Panc1 (cell line): Measurements from ENCODE around the gene ABTB2. TPM values are rescaled to one million over a fixed set of nuclear protein-coding genes. Genes with fewer than 3 reads are reported as not detected.
A peak's percentile ranks its signal among the peaks of the same experiment; 100 is the strongest.

Experiments
- ATAC-seq: fragments of 200-7000 bp; cut with Tn5 transposase; 2 replicates; pipeline ENCODE4 v1.9.1; 2020; ENCODE audit warnings: mild to moderate bottlenecking, moderate library complexity
- Bru-seq: library from RNA; stranded (reverse); fragments of 400-500 nt; gene quantifications from one replicate; lab custom pipeline; 2021; lab: Mats Ljungman, UMichigan
- BruChase-seq, 2 experiments: library from RNA; stranded (reverse); fragments of 400-500 nt; gene quantifications; one replicate each; lab custom pipeline; 2021; lab: Mats Ljungman, UMichigan
- BruUV-seq: library from RNA; stranded (reverse); fragments of 400-500 nt; replicated peaks from 2 replicates; lab custom pipeline; 2021; lab: Mats Ljungman, UMichigan
- CTCF ChIA-PET: fragments of 300-600 bp; sonication (Branson Sonifier 250); formaldehyde crosslinking; loops from one replicate; lab custom pipeline; 2022; ENCODE audit warnings: antibody characterized with exemption; lab: Charles Lee
- POLR2A ChIA-PET: fragments of 300-600 bp; sonication (Branson Sonifier 250); formaldehyde crosslinking; loops from one replicate; lab custom pipeline; 2022; ENCODE audit warnings: antibody characterized with exemption; lab: Charles Lee
- DNase-seq: peaks from one replicate; pipeline ENCODE4 v3.0.0-alpha.2; 2010; ENCODE audit warnings: low read depth, low spot score
- H3K27ac ChIP-seq: 2 replicates; pipeline ENCODE4 v1.5.1; 2011; ENCODE audit warnings: mild to moderate bottlenecking, low read length, inconsistent platforms
- H3K27me3 ChIP-seq: fragments of 200-500 bp; sonication (Bioruptor generic); 2 replicates; pipeline ENCODE4 v1.6.0; 2014; ENCODE audit warnings: low read length, inconsistent platforms; ENCODE audit not compliant: control insufficient read depth, insufficient read depth
- H3K36me3 ChIP-seq: fragments of 200-500 bp; sonication (Bioruptor generic); 2 replicates; pipeline ENCODE4 v1.5.1; 2014; ENCODE audit warnings: inconsistent platforms, mild to moderate bottlenecking, low read length, moderate library complexity; ENCODE audit not compliant: control insufficient read depth, insufficient read depth
- H3K4me1 ChIP-seq: 2 replicates; pipeline ENCODE4 v1.5.1; 2011; ENCODE audit warnings: inconsistent platforms, mild to moderate bottlenecking, low read length, moderate library complexity; ENCODE audit not compliant: control insufficient read depth, insufficient read depth
- H3K4me3 ChIP-seq, 2 experiments: 2 replicates each; pipeline ENCODE4 v1.5.1; 2011 to 2012; ENCODE audit warnings: low read depth in 2 of 2, low read length in 2 of 2, mild to moderate bottlenecking in 2 of 2, inconsistent platforms in 1 of 2, moderate library complexity in 1 of 2
- H3K9me3 ChIP-seq: fragments of 200-500 bp; sonication (Bioruptor generic); 2 replicates; pipeline ENCODE4 v1.5.1; 2014; ENCODE audit warnings: low read depth, mild to moderate bottlenecking, inconsistent platforms, low read length, moderate library complexity; ENCODE audit not compliant: control insufficient read depth, insufficient read depth
- POLR2AphosphoS5 ChIP-seq: IDR thresholded peaks from 2 replicates; pipeline ENCODE4 v1.6.1; 2012; ENCODE audit warnings: mild to moderate bottlenecking, low read depth, low read length, moderate library complexity
- SIN3A ChIP-seq: IDR thresholded peaks from 2 replicates; pipeline ENCODE4 v1.6.1; 2012; ENCODE audit warnings: low read depth, mild to moderate bottlenecking, low read length, moderate library complexity, borderline replicate concordance; ENCODE audit not compliant: insufficient read depth
- TCF7L2 ChIP-seq: IDR thresholded peaks from 2 replicates; pipeline ENCODE4 v1.6.1; 2011; ENCODE audit warnings: mild to moderate bottlenecking, low read depth, low read length, inconsistent platforms
- in situ Hi-C: cut with HindIII; loops from 2 replicates; pipeline ENCODE4 v1.10.0; 2016; ENCODE audit warnings: low sequenced_read_pairs, low pct_unique_long_range_greater_than_20kb
- intact Hi-C: fragments of 100-400 bp; cut with micrococcal nuclease; formaldehyde crosslinking; loops from one replicate; pipeline ENCODE4 v1.10.0; 2022; ENCODE audit not compliant: unreplicated experiment
- long read RNA-seq: library from polyadenylated mRNA; unstranded; transcript quantifications from one replicate; pipeline ENCODE4 v2.0.0, GENCODE V29; 2021; ENCODE audit not compliant: unreplicated experiment
- polyA plus RNA-seq: library from polyadenylated mRNA; unstranded; fragments of >200 nt; gene quantifications from one replicate; pipeline ENCODE4 v1.2.1, GENCODE V29; 2012; ENCODE audit warnings: missing spikeins; ENCODE audit not compliant: insufficient read length
- total RNA-seq: library from RNA; stranded (reverse); gene quantifications from one replicate; pipeline ENCODE4 v1.2.1, GENCODE V29; 2021; ENCODE audit not compliant: unreplicated experiment
- TF ChIP-seq, protein P1 (sequence below), 2 experiments: IDR thresholded peaks; 2 replicates each; pipeline ENCODE4 v1.6.1; 2011 to 2012; ENCODE audit warnings: low read depth in 2 of 2, control low read depth in 1 of 2, low read length in 1 of 2, mild to moderate bottlenecking in 1 of 2, moderate library complexity in 1 of 2; ENCODE audit not compliant: insufficient read depth in 1 of 2
- TF ChIP-seq, protein P2 (sequence below): fragments of 450-650 bp; IDR thresholded peaks from 2 replicates; pipeline ENCODE4 v1.5.1; 2017; ENCODE audit warnings: mild to moderate bottlenecking

ABTB2 gene
- total RNA-seq (22.7 TPM), Bru-seq, nascent RNA (percentile 81 among the genes with signal in this experiment), BruChase-seq, experiment 1, labeled RNA remaining after a 2-hour chase (percentile 68 among the genes with signal in this experiment), BruChase-seq, experiment 2, labeled RNA remaining after a 6-hour chase (percentile 73 among the genes with signal in this experiment)
- 24.9 TPM for polyA plus RNA-seq
- long read RNA-seq, full-length matches to known transcripts, result 2 of 21 reads
- long read RNA-seq, partial matches to known transcripts, result 12 of 21 reads
- long read RNA-seq, other reads (novel, unspliced or antisense), result 7 of 21 reads

DNA sequence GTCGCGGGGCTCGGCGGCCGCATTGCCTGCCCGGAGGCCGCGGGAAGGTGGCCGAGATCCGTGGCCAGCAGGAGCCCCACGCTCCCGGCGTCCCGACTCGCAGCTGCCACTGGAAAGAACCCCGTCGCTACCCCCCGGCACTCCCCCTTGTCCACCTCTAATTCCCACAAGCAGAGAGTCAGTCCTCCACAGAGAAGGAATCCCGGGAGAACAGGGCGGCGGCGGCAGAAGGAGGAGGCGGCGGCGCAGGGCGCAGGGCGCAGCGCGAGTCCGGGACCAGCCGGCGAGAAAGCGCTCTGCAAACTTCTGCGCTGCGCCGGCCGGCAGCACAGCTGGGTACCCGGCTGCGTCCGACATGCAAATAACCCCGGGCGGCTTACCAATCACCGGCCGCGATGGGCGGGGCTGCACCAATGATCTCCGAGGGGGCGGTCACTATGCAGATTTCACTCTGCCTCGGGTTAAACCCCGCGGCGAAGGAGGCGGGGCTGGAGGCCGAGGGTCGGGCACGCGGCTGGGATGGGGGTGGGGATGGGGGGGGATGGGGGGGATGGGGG is at the start of gene ABTB2:
ABTB2 (minus strand) TSS at position 310 of the 557 bp plus-strand sequence.
- TF ChIP-seq TCF7L2 (no peak), POLR2AphosphoS5 (peak; percentile 95), SIN3A (peak; percentile 73)
- TF ChIP-seq, protein P1, sequence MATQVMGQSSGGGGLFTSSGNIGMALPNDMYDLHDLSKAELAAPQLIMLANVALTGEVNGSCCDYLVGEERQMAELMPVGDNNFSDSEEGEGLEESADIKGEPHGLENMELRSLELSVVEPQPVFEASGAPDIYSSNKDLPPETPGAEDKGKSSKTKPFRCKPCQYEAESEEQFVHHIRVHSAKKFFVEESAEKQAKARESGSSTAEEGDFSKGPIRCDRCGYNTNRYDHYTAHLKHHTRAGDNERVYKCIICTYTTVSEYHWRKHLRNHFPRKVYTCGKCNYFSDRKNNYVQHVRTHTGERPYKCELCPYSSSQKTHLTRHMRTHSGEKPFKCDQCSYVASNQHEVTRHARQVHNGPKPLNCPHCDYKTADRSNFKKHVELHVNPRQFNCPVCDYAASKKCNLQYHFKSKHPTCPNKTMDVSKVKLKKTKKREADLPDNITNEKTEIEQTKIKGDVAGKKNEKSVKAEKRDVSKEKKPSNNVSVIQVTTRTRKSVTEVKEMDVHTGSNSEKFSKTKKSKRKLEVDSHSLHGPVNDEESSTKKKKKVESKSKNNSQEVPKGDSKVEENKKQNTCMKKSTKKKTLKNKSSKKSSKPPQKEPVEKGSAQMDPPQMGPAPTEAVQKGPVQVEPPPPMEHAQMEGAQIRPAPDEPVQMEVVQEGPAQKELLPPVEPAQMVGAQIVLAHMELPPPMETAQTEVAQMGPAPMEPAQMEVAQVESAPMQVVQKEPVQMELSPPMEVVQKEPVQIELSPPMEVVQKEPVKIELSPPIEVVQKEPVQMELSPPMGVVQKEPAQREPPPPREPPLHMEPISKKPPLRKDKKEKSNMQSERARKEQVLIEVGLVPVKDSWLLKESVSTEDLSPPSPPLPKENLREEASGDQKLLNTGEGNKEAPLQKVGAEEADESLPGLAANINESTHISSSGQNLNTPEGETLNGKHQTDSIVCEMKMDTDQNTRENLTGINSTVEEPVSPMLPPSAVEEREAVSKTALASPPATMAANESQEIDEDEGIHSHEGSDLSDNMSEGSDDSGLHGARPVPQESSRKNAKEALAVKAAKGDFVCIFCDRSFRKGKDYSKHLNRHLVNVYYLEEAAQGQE (IDR thresholded peaks at IDR 0.05; ENCODE audit: insufficient read depth in 1 of 2, low read depth in 2 of 2, low read length in 1 of 2), result peak in 1 of 2 experiments; percentile 30; a peak in 1 of 4 replicates
- intact Hi-C loops (loop anchor here (5.0 kb wide), 2 partner anchors 360 to 540 kb away; no protein-coding TSS in a partner anchor), in situ Hi-C loops (no loop called here)
- ChIA-PET CTCF (interaction anchor here (1.2 to 2.3 kb wide), 2 partner anchors 82 to 183 kb away, joined by 3 to 20 read pairs; no protein-coding TSS in a partner anchor), POLR2A (interaction anchor here (0.6 to 0.7 kb wide), 2 partner anchors 104 to 174 kb away, joined by 3 to 12 read pairs; no protein-coding TSS in a partner anchor)
- H3K36me3 ChIP-seq, result no peaks in the 10 kb centered on the region
- no peaks in the 10 kb centered on the region for H3K9me3 ChIP-seq
- peak within 1 kb of the TSS; percentile 86 for H3K27ac ChIP-seq
- peak within 1 kb of the TSS; percentile 80 to 89 for H3K4me3 ChIP-seq
- peak; percentile 86 for ATAC-seq
- BruUV-seq, result no TSS peak
- H3K27me3 ChIP-seq, result no peaks in the 10 kb centered on the region
- peak; percentile 81 for DNase-seq
- peaks cover 27% of the 10 kb centered on the region for H3K4me1 ChIP-seq

DNA sequence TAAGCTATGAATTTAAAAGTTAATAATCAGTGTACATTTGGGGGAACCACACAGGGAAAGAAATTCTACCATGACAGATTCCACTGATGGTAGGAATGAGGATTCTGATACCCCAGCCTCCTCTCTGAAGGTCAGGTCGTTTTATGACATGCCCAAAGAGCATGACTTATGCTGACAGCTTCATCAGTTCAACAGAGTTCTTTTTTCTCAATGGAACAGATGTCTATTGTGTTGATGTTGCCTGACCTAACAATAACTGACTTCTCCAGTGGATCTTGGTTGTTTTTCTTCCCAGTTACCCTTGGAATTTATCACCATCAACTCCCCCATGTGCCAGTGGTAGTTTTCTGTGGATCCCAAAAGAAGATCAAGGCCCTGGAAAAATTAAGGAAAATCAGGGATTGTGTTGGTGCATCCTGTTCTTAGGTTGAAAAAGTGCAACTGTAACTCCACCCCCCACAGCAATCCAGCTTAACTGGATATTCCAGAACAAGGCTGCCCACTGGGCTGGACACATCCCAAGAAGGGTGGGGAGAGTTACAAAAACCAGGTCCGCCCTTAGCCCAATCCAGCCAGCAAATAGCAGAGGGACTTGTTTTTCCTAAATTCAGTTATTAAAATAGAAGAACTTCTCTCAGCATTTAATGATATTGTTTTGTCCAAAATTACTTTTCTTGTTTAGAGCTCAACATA is 49.5 kb upstream of the ABTB2 start:
- Histone ChIP-seq H3K4me1 (no peaks in the 10 kb centered on the region; the same call in 1 of the 2 replicates), H3K4me3 (no peak overlapping the region), H3K9me3 (peaks cover 4% of the 10 kb centered on the region; the same call in 1 of the 2 replicates), H3K27me3 (no peaks in the 10 kb centered on the region), H3K36me3 (no peaks in the 10 kb centered on the region), H3K27ac (no peak overlapping the region)
- POLR2A ChIA-PET, result no interaction called here
- ATAC-seq (no peak), DNase-seq (no peak)
- no TSS peak for BruUV-seq
- intact Hi-C loops, result no loop called here
- CTCF ChIA-PET, result no interaction called here
- TF ChIP-seq SIN3A (no peak), POLR2AphosphoS5 (no peak), TCF7L2 (no peak)
- TF ChIP-seq, protein P1 (IDR thresholded peaks at IDR 0.05; ENCODE audit: insufficient read depth in 1 of 2, low read depth in 2 of 2, low read length in 1 of 2), result no peak
- TF ChIP-seq, protein P2, sequence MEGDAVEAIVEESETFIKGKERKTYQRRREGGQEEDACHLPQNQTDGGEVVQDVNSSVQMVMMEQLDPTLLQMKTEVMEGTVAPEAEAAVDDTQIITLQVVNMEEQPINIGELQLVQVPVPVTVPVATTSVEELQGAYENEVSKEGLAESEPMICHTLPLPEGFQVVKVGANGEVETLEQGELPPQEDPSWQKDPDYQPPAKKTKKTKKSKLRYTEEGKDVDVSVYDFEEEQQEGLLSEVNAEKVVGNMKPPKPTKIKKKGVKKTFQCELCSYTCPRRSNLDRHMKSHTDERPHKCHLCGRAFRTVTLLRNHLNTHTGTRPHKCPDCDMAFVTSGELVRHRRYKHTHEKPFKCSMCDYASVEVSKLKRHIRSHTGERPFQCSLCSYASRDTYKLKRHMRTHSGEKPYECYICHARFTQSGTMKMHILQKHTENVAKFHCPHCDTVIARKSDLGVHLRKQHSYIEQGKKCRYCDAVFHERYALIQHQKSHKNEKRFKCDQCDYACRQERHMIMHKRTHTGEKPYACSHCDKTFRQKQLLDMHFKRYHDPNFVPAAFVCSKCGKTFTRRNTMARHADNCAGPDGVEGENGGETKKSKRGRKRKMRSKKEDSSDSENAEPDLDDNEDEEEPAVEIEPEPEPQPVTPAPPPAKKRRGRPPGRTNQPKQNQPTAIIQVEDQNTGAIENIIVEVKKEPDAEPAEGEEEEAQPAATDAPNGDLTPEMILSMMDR, result no peak
- in situ Hi-C loops, result no loop called here
